ENCODE data around the gene TRAK2. TPM values are rescaled to one million over a fixed set of nuclear protein-coding genes. Genes with fewer than 3 reads are reported as not detected.

Gene TRAK2
- total and polyA plus RNA-seq, 2 donors (not counting 3 experiments of a cell fraction or from before 2014, with no cell fraction given): 9.7 to 35.7 TPM

DNA sequence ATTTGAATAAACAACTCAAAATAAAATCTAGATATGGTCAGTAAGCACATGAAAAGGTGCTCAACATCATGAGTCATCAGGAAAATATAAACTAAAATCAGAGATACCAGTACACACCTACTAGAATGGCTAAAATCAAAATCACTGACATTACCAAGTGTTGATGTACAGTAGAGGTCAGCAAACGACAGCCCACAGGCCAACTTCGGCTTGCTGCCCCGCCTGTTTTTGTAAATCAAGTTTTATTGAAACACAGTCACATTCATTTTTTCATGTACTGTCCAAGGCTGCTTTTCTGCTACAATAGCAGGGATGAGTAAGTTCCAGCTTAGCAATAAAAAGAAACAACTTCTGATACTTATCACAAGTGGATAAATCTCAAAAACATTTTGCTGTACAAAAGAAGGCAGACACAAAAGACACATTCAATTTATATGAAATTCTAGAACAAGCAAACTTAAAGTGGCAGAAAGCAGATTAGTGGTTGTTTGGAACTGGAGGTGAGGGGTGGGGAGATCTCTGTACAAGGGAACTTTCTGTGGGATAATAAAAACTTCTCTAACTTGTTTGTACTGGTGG is 32.1 kb downstream of the TRAK2 start:
- no peak for TF ChIP-seq POLR2A (IDR thresholded peaks at IDR 0.05; ENCODE audit: low read depth, low read length)
- TF ChIP-seq FOS (IDR thresholded peaks at IDR 0.05; ENCODE audit: borderline replicate concordance, insufficient read depth, low read length): peak; percentile 42
- CTCF ChIA-PET: no interaction called here
- H3K79me2 ChIP-seq (ENCODE audit: control insufficient read depth, insufficient read depth, low read length): peaks cover 13% of the 10 kb centered on the region
- no peaks in the 10 kb centered on the region for H3K36me3 ChIP-seq (ENCODE audit: control insufficient read depth in 2 of 2, extremely low read depth in 1 of 2, insufficient read depth in 2 of 2, low read length in 2 of 2)
- H3K9me1 ChIP-seq (replicated peaks; ENCODE audit: control insufficient read depth, extremely low read depth, insufficient read depth, low read length): no peaks in the 10 kb centered on the region
- POLR2A ChIA-PET: interaction anchor here (0.6 kb wide), 1 partner anchor 264 kb away, joined by 3 read pairs; no protein-coding TSS in a partner anchor
- H3K27ac ChIP-seq (ENCODE audit: insufficient read depth, low read depth, low read length): peak overlapping the region; percentile 58
- dilution Hi-C loops (cut with MboI; ENCODE audit: extremely low pct_ligation_motif_present, low sequenced_read_pairs) (no loop called here), intact Hi-C loops (cut with micrococcal nuclease) (loop anchor here (2.0 kb wide), 1 partner anchor 280 kb away; the partner anchor contains the start of gene MPP4)
- peak; percentile 55 for FAIRE-seq
- H3K4me1 ChIP-seq (ENCODE audit: control insufficient read depth, extremely low read depth, insufficient read depth, low read length): peaks cover 53% of the 10 kb centered on the region
- peak; percentile 44 for DNase-seq (ENCODE audit: low read depth, low spot score)
- no peak overlapping the region for H2AFZ ChIP-seq (ENCODE audit: low read depth, low read length)
- BruUV-seq (replicated peaks): no TSS peak
- no peak overlapping the region for H3K4me3 ChIP-seq (replicated peaks in 1 of 3; ENCODE audit: insufficient read depth in 1 of 3, low read depth in 1 of 3, low read length in 3 of 3)
- no peaks in the 10 kb centered on the region for H3K9me3 ChIP-seq (replicated peaks; ENCODE audit: control insufficient read depth, insufficient read depth, low read length)
- no peaks in the 10 kb centered on the region for H3K27me3 ChIP-seq (ENCODE audit: control insufficient read depth in 2 of 2, insufficient read depth in 2 of 2, low read length in 2 of 2)
- H4K20me1 ChIP-seq (replicated peaks; ENCODE audit: control insufficient read depth, extremely low read depth, insufficient read depth, low read length): no peaks in the 10 kb centered on the region
- H3K9ac ChIP-seq (replicated peaks; ENCODE audit: extremely low read depth, insufficient read depth, low read length): no peak overlapping the region
- H3K4me2 ChIP-seq (ENCODE audit: insufficient read depth, low read length): peak overlapping the region; percentile 21

DNA sequence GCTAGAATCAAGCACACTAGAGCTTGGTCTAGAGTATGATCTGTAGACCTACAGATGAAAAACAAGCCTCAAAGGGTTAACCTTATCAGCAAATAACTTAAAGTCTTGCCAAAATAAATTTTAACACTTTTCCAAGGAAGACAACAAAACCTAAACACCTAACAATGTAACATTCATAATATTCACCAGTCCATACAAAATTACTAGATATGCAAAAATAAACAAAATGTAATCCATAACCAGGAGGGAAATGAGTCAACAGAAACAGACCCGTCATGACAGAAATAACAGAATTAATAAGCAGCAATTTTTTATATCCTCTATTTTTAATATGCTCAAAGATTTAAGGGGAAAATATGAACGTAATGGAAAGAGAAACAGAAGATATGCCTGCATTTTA is 36.1 kb downstream of the TRAK2 start:
- ChIA-PET CTCF (interaction anchor here (1.6 to 2.5 kb wide), 2 partner anchors 17 to 183 kb away, joined by 5 to 8 read pairs; no protein-coding TSS in a partner anchor), POLR2A (no interaction called here)
- Histone ChIP-seq H3K9me3 (replicated peaks; ENCODE audit: control insufficient read depth, insufficient read depth, low read length) (no peaks in the 10 kb centered on the region), H3K9me1 (replicated peaks; ENCODE audit: control insufficient read depth, extremely low read depth, insufficient read depth, low read length) (no peaks in the 10 kb centered on the region), H3K36me3 (ENCODE audit: control insufficient read depth in 2 of 2, extremely low read depth in 1 of 2, insufficient read depth in 2 of 2, low read length in 2 of 2) (no peaks in the 10 kb centered on the region), H3K79me2 (ENCODE audit: control insufficient read depth, insufficient read depth, low read length) (peaks cover 20% of the 10 kb centered on the region), H4K20me1 (replicated peaks; ENCODE audit: control insufficient read depth, extremely low read depth, insufficient read depth, low read length) (no peaks in the 10 kb centered on the region), H3K4me3 (replicated peaks in 1 of 3; ENCODE audit: insufficient read depth in 1 of 3, low read depth in 1 of 3, low read length in 3 of 3) (peak overlapping the region in 1 of 3 experiments; percentile 15), H3K27ac (ENCODE audit: insufficient read depth, low read depth, low read length) (peak overlapping the region; percentile 57), H2AFZ (ENCODE audit: low read depth, low read length) (no peak overlapping the region), H3K4me1 (ENCODE audit: control insufficient read depth, extremely low read depth, insufficient read depth, low read length) (peaks cover 45% of the 10 kb centered on the region), H3K27me3 (ENCODE audit: control insufficient read depth in 2 of 2, insufficient read depth in 2 of 2, low read length in 2 of 2) (no peaks in the 10 kb centered on the region), H3K9ac (replicated peaks; ENCODE audit: extremely low read depth, insufficient read depth, low read length) (no peak overlapping the region), H3K4me2 (ENCODE audit: insufficient read depth, low read length) (peak overlapping the region; percentile 89)
- no TSS peak for BruUV-seq (replicated peaks)
- DNase-seq (ENCODE audit: low read depth, low spot score): peak; percentile 56
- no peak for FAIRE-seq
- dilution Hi-C loops (cut with MboI; ENCODE audit: extremely low pct_ligation_motif_present, low sequenced_read_pairs): no loop called here
- TF ChIP-seq, protein P1, sequence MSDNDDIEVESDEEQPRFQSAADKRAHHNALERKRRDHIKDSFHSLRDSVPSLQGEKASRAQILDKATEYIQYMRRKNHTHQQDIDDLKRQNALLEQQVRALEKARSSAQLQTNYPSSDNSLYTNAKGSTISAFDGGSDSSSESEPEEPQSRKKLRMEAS (IDR thresholded peaks at IDR 0.05; ENCODE audit: insufficient read depth, insufficient read length): no peak
- TF ChIP-seq, protein P2, sequence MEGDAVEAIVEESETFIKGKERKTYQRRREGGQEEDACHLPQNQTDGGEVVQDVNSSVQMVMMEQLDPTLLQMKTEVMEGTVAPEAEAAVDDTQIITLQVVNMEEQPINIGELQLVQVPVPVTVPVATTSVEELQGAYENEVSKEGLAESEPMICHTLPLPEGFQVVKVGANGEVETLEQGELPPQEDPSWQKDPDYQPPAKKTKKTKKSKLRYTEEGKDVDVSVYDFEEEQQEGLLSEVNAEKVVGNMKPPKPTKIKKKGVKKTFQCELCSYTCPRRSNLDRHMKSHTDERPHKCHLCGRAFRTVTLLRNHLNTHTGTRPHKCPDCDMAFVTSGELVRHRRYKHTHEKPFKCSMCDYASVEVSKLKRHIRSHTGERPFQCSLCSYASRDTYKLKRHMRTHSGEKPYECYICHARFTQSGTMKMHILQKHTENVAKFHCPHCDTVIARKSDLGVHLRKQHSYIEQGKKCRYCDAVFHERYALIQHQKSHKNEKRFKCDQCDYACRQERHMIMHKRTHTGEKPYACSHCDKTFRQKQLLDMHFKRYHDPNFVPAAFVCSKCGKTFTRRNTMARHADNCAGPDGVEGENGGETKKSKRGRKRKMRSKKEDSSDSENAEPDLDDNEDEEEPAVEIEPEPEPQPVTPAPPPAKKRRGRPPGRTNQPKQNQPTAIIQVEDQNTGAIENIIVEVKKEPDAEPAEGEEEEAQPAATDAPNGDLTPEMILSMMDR (IDR thresholded peaks at IDR 0.05; ENCODE audit: extremely low read depth in 1 of 2, insufficient read depth in 1 of 2, low read depth in 1 of 2, low read length in 2 of 2): no peak
- TF ChIP-seq FOS (IDR thresholded peaks at IDR 0.05; ENCODE audit: borderline replicate concordance, insufficient read depth, low read length): peak; percentile 37
- intact Hi-C loops (cut with micrococcal nuclease): no loop called here

All from endothelial cell of umbilical vein (primary cell).